ENCODE measurements around the gene STX18. TPM values are rescaled to one million over a fixed set of nuclear protein-coding genes. Genes with fewer than 3 reads are reported as not detected.

Gene STX18
- total RNA-seq, 2 experiments from 2014 or later: 23.7 to 25.9 TPM

- Mint-ChIP-seq H3K9me3 (no peaks in the 10 kb centered on the region), H3K4me1 (peaks cover 13% of the 10 kb centered on the region), H3K27ac (no peak overlapping the region), H3K4me3 (no peak overlapping the region), H3K36me3 (peaks cover 7% of the 10 kb centered on the region), H3K27me3 (no peaks in the 10 kb centered on the region)
- no peak for DNase-seq
Measured at GRCh38 chr4:4392501-4393183, 149.2 kb downstream of the STX18 start.

GRCh38 chr4:4391866-4392265, 150.0 kb downstream of the STX18 start:
- Mint-ChIP-seq H3K27ac (no peak overlapping the region), H3K27me3 (no peaks in the 10 kb centered on the region), H3K4me1 (peaks cover 13% of the 10 kb centered on the region), H3K36me3 (peaks cover 5% of the 10 kb centered on the region), H3K9me3 (no peaks in the 10 kb centered on the region), H3K4me3 (no peak overlapping the region)
- DNase-seq: no peak

DNA sequence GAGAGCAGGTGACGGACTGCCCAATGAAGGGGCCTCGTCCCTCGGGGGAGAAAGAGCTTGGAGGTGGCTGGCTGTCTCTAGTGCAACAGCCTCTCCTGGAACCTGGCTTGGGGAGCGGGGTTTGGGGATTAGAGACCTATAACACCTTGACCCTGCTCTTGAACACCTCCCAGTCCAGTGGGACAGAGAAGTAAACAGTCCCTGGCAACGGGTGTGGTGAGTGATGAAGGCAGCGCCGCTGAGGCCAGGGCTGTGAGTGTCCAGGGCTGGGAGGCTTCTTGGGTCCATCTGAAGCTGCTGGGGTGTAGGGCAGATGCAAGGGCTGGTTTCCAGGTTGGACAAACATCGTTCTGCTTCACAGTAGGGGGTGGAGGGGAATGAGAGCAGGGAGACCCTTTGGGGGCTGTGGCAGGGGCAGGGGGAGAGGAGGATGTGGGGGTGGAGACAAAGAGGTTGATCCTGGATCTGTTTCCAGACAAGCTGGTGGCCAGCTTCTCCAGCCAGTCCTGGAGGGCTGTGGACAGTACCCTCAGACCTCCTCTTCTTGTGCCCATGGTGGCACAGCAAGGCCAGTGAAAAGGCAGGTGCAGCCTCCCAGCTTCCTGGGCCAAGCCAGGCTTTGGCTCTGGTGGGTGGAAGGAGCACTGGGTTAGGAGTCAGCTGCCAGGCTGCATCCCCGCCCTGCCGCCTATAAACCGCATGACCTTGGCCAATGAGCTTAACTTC, 151.2 kb downstream of the STX18 start:
- H3K27ac Mint-ChIP-seq: no peak overlapping the region
- no peak for DNase-seq
- H3K27me3 Mint-ChIP-seq: peaks cover 4% of the 10 kb centered on the region
- H3K4me1 Mint-ChIP-seq: peaks cover 15% of the 10 kb centered on the region
- no peak overlapping the region for H3K4me3 Mint-ChIP-seq
- peaks cover 2% of the 10 kb centered on the region for H3K36me3 Mint-ChIP-seq
- no peaks in the 10 kb centered on the region for H3K9me3 Mint-ChIP-seq

DNA sequence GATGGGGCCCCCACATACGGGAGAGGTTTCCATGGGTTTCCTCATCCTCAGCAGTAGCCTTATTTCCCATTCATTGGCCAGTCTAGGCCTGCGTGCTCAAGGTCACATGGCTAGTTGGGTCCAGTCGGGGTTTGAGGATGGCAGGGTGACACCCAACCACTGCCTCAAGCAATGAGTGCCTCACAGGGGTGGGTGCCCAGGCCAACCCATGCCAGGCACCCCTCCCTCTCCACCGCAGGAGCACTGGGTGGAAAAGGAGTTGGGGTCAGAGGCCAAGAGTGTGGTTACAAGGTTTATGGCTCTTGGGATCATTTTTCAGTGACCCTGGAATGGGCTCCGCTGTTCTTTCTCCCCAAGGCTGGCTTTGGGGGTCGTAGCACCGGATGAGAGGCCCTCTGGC, 151.8 kb downstream of the STX18 start:
- Mint-ChIP-seq H3K4me1 (peaks cover 13% of the 10 kb centered on the region), H3K27me3 (peaks cover 6% of the 10 kb centered on the region), H3K27ac (no peak overlapping the region), H3K36me3 (peaks cover 2% of the 10 kb centered on the region), H3K9me3 (no peaks in the 10 kb centered on the region), H3K4me3 (no peak overlapping the region)
- no peak for DNase-seq

- H3K9me3 Mint-ChIP-seq: no peaks in the 10 kb centered on the region
- H3K27ac Mint-ChIP-seq: no peak overlapping the region
- H3K4me1 Mint-ChIP-seq: peaks cover 17% of the 10 kb centered on the region
- H3K27me3 Mint-ChIP-seq: peaks cover 16% of the 10 kb centered on the region
- peaks cover 2% of the 10 kb centered on the region for H3K36me3 Mint-ChIP-seq
- H3K4me3 Mint-ChIP-seq: no peak overlapping the region
- DNase-seq: no peak
Measured at GRCh38 chr4:4388836-4389575, 152.8 kb downstream of the STX18 start.

DNA sequence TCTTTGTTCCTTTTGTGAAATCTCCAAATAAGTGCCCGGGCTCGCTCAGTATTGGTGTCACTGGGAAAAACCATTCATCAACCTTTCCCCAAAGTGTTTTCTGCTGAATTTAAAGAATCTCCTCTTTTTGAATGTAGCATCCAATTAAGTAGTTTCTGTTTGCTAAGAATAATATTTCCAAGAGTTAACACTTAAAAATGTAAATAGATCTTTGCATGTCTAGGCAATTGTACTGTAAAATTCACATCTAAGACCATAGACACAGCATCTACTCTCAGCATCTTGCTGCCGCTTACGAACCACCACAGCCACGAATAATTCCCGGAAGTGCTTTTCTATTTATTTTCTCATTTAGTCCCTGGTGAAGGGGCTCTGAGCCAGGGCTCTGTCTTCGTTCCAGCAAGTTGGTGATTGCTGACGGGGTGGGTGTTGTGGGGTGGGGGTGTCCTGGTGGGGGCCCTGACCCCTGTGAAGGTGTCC, 153.5 kb downstream of the STX18 start:
- H3K4me1 Mint-ChIP-seq: peaks cover 14% of the 10 kb centered on the region
- H3K4me3 Mint-ChIP-seq: peak overlapping the region; percentile 66
- H3K36me3 Mint-ChIP-seq: no peaks in the 10 kb centered on the region
- peaks cover 21% of the 10 kb centered on the region for H3K27me3 Mint-ChIP-seq
- H3K9me3 Mint-ChIP-seq: no peaks in the 10 kb centered on the region
- DNase-seq: no peak
- no peak overlapping the region for H3K27ac Mint-ChIP-seq

- Mint-ChIP-seq H3K36me3 (no peaks in the 10 kb centered on the region), H3K27me3 (peaks cover 22% of the 10 kb centered on the region), H3K27ac (no peak overlapping the region), H3K9me3 (no peaks in the 10 kb centered on the region), H3K4me1 (peaks cover 15% of the 10 kb centered on the region), H3K4me3 (peak overlapping the region; percentile 66)
- peak; percentile 32 for DNase-seq
Measured at GRCh38 chr4:4387531-4388310, 154.1 kb downstream of the STX18 start.

DNA sequence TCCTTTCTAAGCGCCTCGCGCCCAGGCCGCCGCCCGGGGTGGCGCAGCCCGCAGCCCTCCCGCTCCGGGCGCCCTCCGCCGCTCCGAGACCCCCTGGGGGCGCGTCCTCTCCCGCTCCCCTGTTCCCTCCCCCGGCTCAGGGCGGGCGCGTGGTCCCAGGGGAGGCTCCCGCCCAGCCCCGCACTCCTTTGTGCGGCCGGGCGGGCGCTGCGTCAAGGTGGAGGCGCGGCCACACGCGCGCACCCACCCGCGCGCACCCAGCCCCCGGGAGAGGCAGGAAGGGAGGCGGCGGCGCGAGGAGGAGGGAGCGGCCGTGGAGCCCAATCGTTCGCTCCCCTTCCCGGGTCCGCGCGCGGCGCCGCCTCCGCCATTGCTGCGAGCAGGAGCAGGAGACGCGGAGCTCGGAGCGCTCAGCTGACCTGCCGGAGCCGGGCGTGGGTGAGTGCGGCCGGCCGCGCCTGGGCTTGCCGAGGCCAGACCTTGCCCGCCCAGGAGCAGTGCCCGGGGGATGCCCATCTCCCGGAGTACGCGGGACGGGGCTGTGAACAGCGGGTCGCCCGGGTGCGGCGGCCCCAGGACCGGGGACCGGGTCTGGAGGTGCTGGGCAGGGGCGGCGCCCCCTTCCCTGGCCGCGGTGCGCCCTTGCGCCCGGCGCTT, 155.0 kb downstream of the STX18 start, which contains the start of gene NSG1:
NSG1 (plus strand) TSS at position 367 of the 657 bp plus-strand sequence. CDS start 528 bp downstream, outside the sequence.
- no peak within 1 kb of the TSS for H3K27ac Mint-ChIP-seq

DNA sequence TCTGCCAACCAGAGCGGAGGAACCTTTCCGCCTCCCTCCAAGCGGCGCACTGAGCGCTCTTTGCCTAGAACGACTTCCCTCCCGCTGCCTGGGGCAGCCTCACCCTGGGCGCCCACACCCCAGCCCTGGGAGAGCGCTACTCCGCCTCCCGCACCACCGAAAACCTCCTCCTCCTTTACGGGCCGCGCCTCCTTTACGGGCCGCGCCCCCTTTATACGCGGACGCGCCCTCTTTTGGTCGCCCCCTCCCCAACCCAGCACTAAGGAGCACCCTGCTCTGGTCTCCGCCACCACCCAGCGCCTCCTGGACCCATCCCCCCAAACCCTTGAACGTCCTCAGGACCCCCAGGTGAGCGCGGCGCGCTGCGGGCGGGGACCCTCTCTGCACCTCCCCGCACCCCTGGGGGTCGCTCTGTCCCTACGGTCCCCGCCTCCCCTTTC, 155.5 kb downstream of the STX18 start:
- peaks cover 15% of the 10 kb centered on the region for H3K4me1 Mint-ChIP-seq
- H3K9me3 Mint-ChIP-seq: no peaks in the 10 kb centered on the region
- H3K36me3 Mint-ChIP-seq: no peaks in the 10 kb centered on the region
- no peak overlapping the region for H3K27ac Mint-ChIP-seq
- peak; percentile 55 for DNase-seq
- H3K4me3 Mint-ChIP-seq: peak overlapping the region; percentile 83
- peaks cover 22% of the 10 kb centered on the region for H3K27me3 Mint-ChIP-seq

More for the DNA sequence above, 155.0 kb downstream of the STX18 start, which contains the start of gene NSG1:
- peak; percentile 59 for DNase-seq
- Mint-ChIP-seq H3K9me3 (no peaks in the 10 kb centered on the region), H3K36me3 (no peaks in the 10 kb centered on the region), H3K4me1 (peaks cover 15% of the 10 kb centered on the region), H3K27me3 (peaks cover 22% of the 10 kb centered on the region), H3K4me3 (peak within 1 kb of the TSS; percentile 83)

DNA sequence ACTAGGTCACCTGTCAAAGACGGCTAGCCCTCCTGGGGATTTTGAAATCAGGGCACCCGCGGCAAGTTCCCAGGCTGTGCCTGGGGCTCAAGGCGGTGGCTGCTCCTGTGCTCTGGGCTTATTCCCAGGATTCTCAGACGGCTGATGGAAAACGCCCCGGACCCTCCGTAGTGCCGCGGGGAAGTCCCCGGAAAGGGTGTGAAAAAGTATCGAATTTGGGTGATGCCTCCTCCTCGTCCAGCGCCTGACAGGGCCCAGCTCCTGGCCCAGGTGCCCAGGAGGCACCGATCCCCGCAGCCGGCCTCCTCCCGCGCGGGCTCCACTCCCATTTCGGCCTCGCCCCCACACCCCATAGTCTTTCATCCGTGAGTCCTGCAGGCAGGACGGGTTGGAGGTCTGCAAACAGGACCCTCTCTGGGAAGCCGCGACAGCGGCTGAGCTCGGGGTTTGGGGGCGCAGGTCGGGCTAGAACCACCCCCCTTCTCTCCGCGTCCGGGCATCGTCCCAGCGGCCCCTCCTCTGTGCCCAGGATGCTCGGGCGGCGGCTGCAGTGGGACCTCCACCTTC, 156.0 kb downstream of the STX18 start:
- peaks cover 22% of the 10 kb centered on the region for H3K27me3 Mint-ChIP-seq
- peaks cover 15% of the 10 kb centered on the region for H3K4me1 Mint-ChIP-seq
- H3K4me3 Mint-ChIP-seq: peak overlapping the region; percentile 83
- H3K36me3 Mint-ChIP-seq: no peaks in the 10 kb centered on the region
- no peak for DNase-seq
- no peak overlapping the region for H3K27ac Mint-ChIP-seq
- no peaks in the 10 kb centered on the region for H3K9me3 Mint-ChIP-seq

DNA sequence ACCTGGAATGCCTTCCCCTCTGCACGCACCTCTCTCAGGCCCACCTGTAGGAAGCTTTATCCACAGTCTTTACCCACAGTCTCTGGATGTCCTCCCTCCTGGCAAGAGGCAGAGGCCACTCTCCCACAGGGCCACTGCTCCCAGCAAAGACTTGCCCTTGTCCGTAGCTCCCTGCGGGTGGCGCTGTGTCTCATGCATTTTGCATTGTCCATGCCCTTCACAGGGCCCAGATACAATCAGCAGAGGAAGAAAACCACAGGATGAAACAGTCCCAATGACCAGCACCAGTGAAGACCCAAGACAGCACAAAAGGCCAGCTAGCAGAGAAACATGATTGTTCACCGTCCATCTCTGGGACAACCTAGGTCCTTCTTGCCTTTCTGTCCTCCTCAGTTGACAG, 157.0 kb downstream of the STX18 start:
- peaks cover 22% of the 10 kb centered on the region for H3K27me3 Mint-ChIP-seq
- H3K4me3 Mint-ChIP-seq: no peak overlapping the region
- no peaks in the 10 kb centered on the region for H3K9me3 Mint-ChIP-seq
- H3K4me1 Mint-ChIP-seq: peaks cover 15% of the 10 kb centered on the region
- H3K27ac Mint-ChIP-seq: no peak overlapping the region
- no peaks in the 10 kb centered on the region for H3K36me3 Mint-ChIP-seq
- DNase-seq: no peak

- Mint-ChIP-seq H3K27ac (no peak overlapping the region), H3K4me1 (peaks cover 11% of the 10 kb centered on the region), H3K27me3 (peaks cover 22% of the 10 kb centered on the region), H3K36me3 (no peaks in the 10 kb centered on the region), H3K9me3 (no peaks in the 10 kb centered on the region), H3K4me3 (no peak overlapping the region)
- no peak for DNase-seq
Measured at GRCh38 chr4:4383085-4383484, 158.8 kb downstream of the STX18 start.

GRCh38 chr4:4379540-4380087, 162.2 kb downstream of the STX18 start:
- H3K4me3 Mint-ChIP-seq: no peak overlapping the region

More at GRCh38 chr4:4379540-4380087, 162.2 kb downstream of the STX18 start:
- Mint-ChIP-seq H3K4me1 (peaks cover 2% of the 10 kb centered on the region), H3K9me3 (peaks cover 4% of the 10 kb centered on the region), H3K27me3 (peaks cover 12% of the 10 kb centered on the region), H3K36me3 (no peaks in the 10 kb centered on the region), H3K27ac (no peak overlapping the region)
- DNase-seq: no peak

Measured in activated naive CD8-positive, alpha-beta T cell treated with anti-CD3 and anti-CD28 coated beads for 36 hours (primary cell).